HepG2 (cell line): ENCODE measurements around the gene AGXT. TPM values are rescaled to one million over a fixed set of nuclear protein-coding genes. Genes with fewer than 3 reads are reported as not detected.

ENCODE experiments used
- ATAC-seq: fragments of 200-7000 bp; cut with Tn5 transposase; 3 replicates; pipeline ENCODE4 v1.9.1; 2020; ENCODE audit warnings: mild to moderate bottlenecking, moderate library complexity
- BruUV-seq: library from RNA; stranded (reverse); fragments of 400-500 nt; replicated peaks from 2 replicates; lab custom pipeline; 2021; lab: Mats Ljungman, UMichigan
- CTCF ChIA-PET: fragments of 300-600 bp; formaldehyde crosslinking; extraction: SDS; loops from one replicate; lab custom pipeline; 2021; ENCODE audit warnings: low total read pairs, inconsistent platforms, low intra/inter-chr PET ratio; lab: Yijun Ruan, JAX
- POLR2A ChIA-PET: fragments of 350-600 bp; sonication (Branson Sonifier 250); formaldehyde crosslinking; loops from one replicate; lab custom pipeline; 2020; ENCODE audit warnings: antibody characterized with exemption, inconsistent platforms; lab: Yijun Ruan, JAX
- DNase-seq: peaks from one replicate; pipeline ENCODE4 v3.0.0-alpha.2; 2015; ENCODE audit warnings: low spot score
- FAIRE-seq: peaks from 3 replicates; lab custom pipeline; 2011; peaks lifted over from hg19 to GRCh38; lab: Jason Lieb, UNC
- H2AFZ ChIP-seq: one replicate; pipeline ENCODE4 v1.6.1; 2011; ENCODE audit warnings: low read length, inconsistent platforms
- H3K27ac ChIP-seq: fragments of 300-600 bp; 3 replicates; pipeline ENCODE4 v1.8.0; 2011; ENCODE audit warnings: mixed run types, mild to moderate bottlenecking, mixed read lengths, low read length, inconsistent platforms; ENCODE audit not compliant: insufficient read depth; ENCODE audit errors: extremely low read length
- H3K27me3 ChIP-seq, 2 experiments: fragments of 200-600 bp in 1 of 2; 2 replicates in 1 of 2; 3 replicates in 1 of 2; pipeline versions ENCODE4 v1.6.0 to v1.8.0; 2011; ENCODE audit warnings: low read length in 2 of 2, mild to moderate bottlenecking in 2 of 2, moderate library complexity in 2 of 2, inconsistent platforms in 1 of 2; ENCODE audit not compliant: insufficient read depth in 2 of 2, control insufficient read depth in 1 of 2
- H3K36me3 ChIP-seq, 2 experiments: fragments of 200-600 bp in 1 of 2; replicated peaks in 1 of 2; 2 replicates in 1 of 2; 3 replicates in 1 of 2; pipeline versions ENCODE4 v1.5.1 to v1.8.0; 2011; ENCODE audit warnings: low read length in 2 of 2, inconsistent platforms in 1 of 2; ENCODE audit not compliant: insufficient read depth in 2 of 2, control insufficient read depth in 1 of 2
- H3K4me1 ChIP-seq: 2 replicates; pipeline ENCODE4 v1.5.1; 2012; ENCODE audit warnings: low read length, inconsistent platforms; ENCODE audit not compliant: insufficient read depth
- H3K4me2 ChIP-seq: 2 replicates; pipeline ENCODE4 v1.6.0; 2011; ENCODE audit warnings: low read depth, low read length, inconsistent platforms
- H3K4me3 ChIP-seq, 3 experiments: fragments of 200-600 bp in 1 of 3; sonication (generic), shearing (Covaris generic) in 1 of 3; replicated peaks in 1 of 3; 2 replicates each; pipeline ENCODE4 v1.5.1; 2011 to 2016; ENCODE audit warnings: low read length in 3 of 3, inconsistent platforms in 2 of 3, low read depth in 2 of 3, mild to moderate bottlenecking in 2 of 3, control low read depth in 1 of 3, mixed read lengths in 1 of 3; ENCODE audit not compliant: insufficient read depth in 1 of 3
- H3K79me2 ChIP-seq: one replicate; pipeline ENCODE4 v1.6.1; 2011; ENCODE audit warnings: low read length, inconsistent platforms; ENCODE audit not compliant: insufficient read depth
- H3K9ac ChIP-seq: 2 replicates; pipeline ENCODE4 v1.6.0; 2011; ENCODE audit warnings: mild to moderate bottlenecking, low read depth, low read length, inconsistent platforms; ENCODE audit not compliant: insufficient read depth
- H3K9me3 ChIP-seq: 2 replicates; pipeline ENCODE4 v1.5.1; 2012; ENCODE audit warnings: mild to moderate bottlenecking, low read length
- H4K20me1 ChIP-seq: 2 replicates; pipeline ENCODE4 v1.6.0; 2011; ENCODE audit warnings: inconsistent platforms, mild to moderate bottlenecking, low read length, moderate library complexity; ENCODE audit not compliant: insufficient read depth
- ARID2 ChIP-seq: sonication (generic); formaldehyde crosslinking; IDR thresholded peaks from 2 replicates; pipeline ENCODE4 v1.8.1; 2022; ENCODE audit warnings: mild to moderate bottlenecking, missing genetic modification reagents, borderline replicate concordance
- MEF2D ChIP-seq: sonication (generic); formaldehyde crosslinking; IDR thresholded peaks from 2 replicates; pipeline ENCODE4 v1.5.1; 2020; ENCODE audit warnings: mild to moderate bottlenecking, missing genetic modification reagents
- MYC ChIP-seq: sonication (generic); formaldehyde crosslinking; IDR thresholded peaks from 2 replicates; pipeline ENCODE4 v1.9.0; 2021; ENCODE audit warnings: missing genetic modification reagents, borderline replicate concordance
- RAD21 ChIP-seq: fragments of 450-650 bp; formaldehyde crosslinking; IDR thresholded peaks from 2 replicates; pipeline ENCODE4 v1.5.0; 2020; ENCODE audit warnings: mild to moderate bottlenecking
- STAG1 ChIP-seq: sonication (generic); formaldehyde crosslinking; IDR thresholded peaks from 2 replicates; pipeline ENCODE4 v1.4.0; 2020; ENCODE audit warnings: missing genetic modification reagents
- ZNF44 ChIP-seq: sonication (generic); formaldehyde crosslinking; IDR thresholded peaks from 2 replicates; pipeline ENCODE4 v1.5.1; 2020; ENCODE audit warnings: mild to moderate bottlenecking, missing genetic modification reagents
- WGBS: methylation state at CpG from one replicate; pipeline ENCODE4 v1.1.6; 2017; ENCODE audit warnings: low lambda C conversion rate; 5-methylcytosine and 5-hydroxymethylcytosine counted together
- in situ Hi-C: cut with HindIII; loops from 2 replicates; pipeline ENCODE4 v1.10.0; 2017; ENCODE audit warnings: low pct_unique_long_range_greater_than_20kb; ENCODE audit not compliant: extremely low pct_ligation_motif_present
- intact Hi-C: fragments of 100-400 bp; cut with micrococcal nuclease; formaldehyde crosslinking; loops from one replicate; pipeline ENCODE4 v1.10.0; 2022; ENCODE audit not compliant: unreplicated experiment
- polyA plus RNA-seq, 8 experiments: library from polyadenylated mRNA; depleted of rRNA in 3 of 8; stranded (reverse) in 7 of 8; unstranded in 1 of 8; fragments of >200 nt; fragmentation: Illumina TruSeq in 4 of 8; extraction: Trizol in 4 of 8; gene quantifications; 2 replicates each; pipeline versions ENCODE4 v1.2.1 to v1.2.3, GENCODE V29; 2011 to 2016; ENCODE audit warnings: low read depth in 4 of 8, missing spikeins in 1 of 8, mixed read lengths in 1 of 8; ENCODE audit not compliant: insufficient read depth in 1 of 8
- total RNA-seq, 5 experiments: library from RNA; depleted of rRNA; stranded (reverse); fragments of >200 nt; fragmentation: Illumina TruSeq; extraction: Trizol; gene quantifications; 2 replicates each; pipeline ENCODE4 v1.2.3, GENCODE V29; 2016; ENCODE audit warnings: low read depth in 1 of 5
- TF ChIP-seq, protein P1 (sequence below): sonication (generic); formaldehyde crosslinking; IDR thresholded peaks from 2 replicates; pipeline ENCODE4 v1.4.0; 2020; ENCODE audit warnings: missing genetic modification reagents, mild to moderate bottlenecking, borderline replicate concordance
- TF ChIP-seq, protein P2 (sequence below): sonication (generic); formaldehyde crosslinking; IDR thresholded peaks from 2 replicates; pipeline ENCODE4 v1.8.1; 2023; ENCODE audit warnings: mild to moderate bottlenecking, missing genetic modification reagents, borderline replicate concordance
- TF ChIP-seq, protein P3 (sequence below): sonication (generic); formaldehyde crosslinking; IDR thresholded peaks from 2 replicates; pipeline ENCODE4 v1.5.0; 2020; ENCODE audit warnings: mild to moderate bottlenecking, missing genetic modification reagents, moderate library complexity
- TF ChIP-seq, protein P4 (sequence below): sonication (generic); formaldehyde crosslinking; IDR thresholded peaks from 2 replicates; pipeline ENCODE4 v1.4.0; 2020; ENCODE audit warnings: missing genetic modification reagents
- TF ChIP-seq, protein P5 (sequence below): sonication (generic); formaldehyde crosslinking; IDR thresholded peaks from 2 replicates; pipeline ENCODE4 v1.5.1; 2020; ENCODE audit warnings: mild to moderate bottlenecking, missing genetic modification reagents, moderate library complexity

The AGXT gene
- total and polyA plus RNA-seq, 2 of the 13 experiments (the other 11 are each of a cell fraction or from before 2014, with no cell fraction given), result 41.9 to 96.1 TPM

DNA sequence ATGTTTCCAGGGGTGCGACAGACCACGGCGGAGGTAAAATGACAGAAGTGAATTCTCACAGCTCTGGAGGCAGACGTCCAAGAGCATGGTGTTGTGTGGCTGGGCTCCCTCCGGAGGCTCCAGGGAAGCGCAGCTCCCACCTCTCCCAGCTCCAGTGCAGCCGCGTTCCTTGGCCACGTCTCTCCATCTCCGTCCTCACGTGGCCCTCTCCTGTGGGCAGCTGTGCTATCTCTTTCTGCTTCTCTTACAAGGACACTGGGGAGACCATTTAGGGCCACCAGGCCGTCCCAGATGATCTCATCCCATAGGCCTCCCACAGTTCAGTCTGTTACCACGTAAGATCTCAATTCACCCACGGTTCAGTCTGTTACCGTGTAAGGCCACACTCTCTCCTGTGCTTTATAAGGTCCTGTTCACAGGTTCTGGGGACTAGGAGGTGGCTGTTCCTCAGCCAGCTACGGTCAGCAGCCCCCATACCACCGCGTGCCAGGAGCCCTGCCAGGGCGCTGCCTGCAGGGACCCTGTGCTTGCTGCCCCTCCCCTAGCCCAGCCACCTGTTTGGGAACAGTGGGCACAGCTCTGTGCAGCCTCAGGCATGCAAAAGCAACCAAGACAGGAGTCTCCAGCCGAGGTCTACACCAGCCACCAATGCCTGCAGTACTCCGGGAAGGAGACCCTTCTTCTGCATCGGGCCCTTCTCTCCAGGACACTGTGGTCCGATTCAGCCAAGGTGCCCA is 30.3 kb downstream of the AGXT start:
- ATAC-seq (peak; percentile 18), FAIRE-seq (no peak), DNase-seq (no peak)
- H3K27me3 ChIP-seq, result peaks cover 2 to 26% of the 10 kb centered on the region in 2 experiments; a peak in 4 of 5 replicates
- H3K9ac ChIP-seq, result no peak overlapping the region
- ChIA-PET CTCF (no interaction called here), POLR2A (interaction anchor here (3.6 to 4.2 kb wide), 2 partner anchors 23 to 41 kb away, joined by 25 to 37 read pairs; no protein-coding TSS in a partner anchor)
- H3K4me3 ChIP-seq, result no peak overlapping the region
- no peaks in the 10 kb centered on the region for H3K36me3 ChIP-seq
- 65% methylated on average over 17 of the region's 23 CpGs for WGBS
- H3K27ac ChIP-seq, result no peak overlapping the region
- H4K20me1 ChIP-seq, result no peaks in the 10 kb centered on the region
- no peaks in the 10 kb centered on the region for H3K79me2 ChIP-seq
- TF ChIP-seq, protein P1, sequence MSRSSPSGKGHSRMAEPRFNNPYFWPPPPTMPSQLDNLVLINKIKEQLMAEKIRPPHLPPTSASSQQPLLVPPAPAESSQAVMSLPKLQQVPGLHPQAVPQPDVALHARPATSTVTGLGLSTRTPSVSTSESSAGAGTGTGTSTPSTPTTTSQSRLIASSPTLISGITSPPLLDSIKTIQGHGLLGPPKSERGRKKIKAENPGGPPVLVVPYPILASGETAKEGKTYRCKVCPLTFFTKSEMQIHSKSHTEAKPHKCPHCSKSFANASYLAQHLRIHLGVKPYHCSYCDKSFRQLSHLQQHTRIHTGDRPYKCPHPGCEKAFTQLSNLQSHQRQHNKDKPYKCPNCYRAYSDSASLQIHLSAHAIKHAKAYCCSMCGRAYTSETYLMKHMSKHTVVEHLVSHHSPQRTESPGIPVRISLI (CRISPR knock-in tag), result no peak
- TF ChIP-seq MYC (0 out of 2 replicates have a peak, but pooled peaks have one; percentile 17), ZNF44 (CRISPR knock-in tag) (no peak), ARID2 (CRISPR knock-in tag) (peak; percentile 48; the same call in 1 of the 2 replicates), STAG1 (CRISPR knock-in tag) (peak; percentile 73), RAD21 (CRISPR knock-in tag) (0 out of 2 replicates have a peak, but pooled peaks have one; percentile 22), MEF2D (CRISPR knock-in tag) (no peak)
- TF ChIP-seq, protein P2, sequence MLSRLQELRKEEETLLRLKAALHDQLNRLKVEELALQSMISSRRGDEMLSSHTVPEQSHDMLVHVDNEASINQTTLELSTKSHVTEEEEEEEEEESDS (CRISPR knock-in tag), result 0 out of 2 replicates have a peak, but pooled peaks have one; percentile 31
- TF ChIP-seq, protein P3, sequence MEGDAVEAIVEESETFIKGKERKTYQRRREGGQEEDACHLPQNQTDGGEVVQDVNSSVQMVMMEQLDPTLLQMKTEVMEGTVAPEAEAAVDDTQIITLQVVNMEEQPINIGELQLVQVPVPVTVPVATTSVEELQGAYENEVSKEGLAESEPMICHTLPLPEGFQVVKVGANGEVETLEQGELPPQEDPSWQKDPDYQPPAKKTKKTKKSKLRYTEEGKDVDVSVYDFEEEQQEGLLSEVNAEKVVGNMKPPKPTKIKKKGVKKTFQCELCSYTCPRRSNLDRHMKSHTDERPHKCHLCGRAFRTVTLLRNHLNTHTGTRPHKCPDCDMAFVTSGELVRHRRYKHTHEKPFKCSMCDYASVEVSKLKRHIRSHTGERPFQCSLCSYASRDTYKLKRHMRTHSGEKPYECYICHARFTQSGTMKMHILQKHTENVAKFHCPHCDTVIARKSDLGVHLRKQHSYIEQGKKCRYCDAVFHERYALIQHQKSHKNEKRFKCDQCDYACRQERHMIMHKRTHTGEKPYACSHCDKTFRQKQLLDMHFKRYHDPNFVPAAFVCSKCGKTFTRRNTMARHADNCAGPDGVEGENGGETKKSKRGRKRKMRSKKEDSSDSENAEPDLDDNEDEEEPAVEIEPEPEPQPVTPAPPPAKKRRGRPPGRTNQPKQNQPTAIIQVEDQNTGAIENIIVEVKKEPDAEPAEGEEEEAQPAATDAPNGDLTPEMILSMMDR (CRISPR knock-in tag), result peak; percentile 67
- TF ChIP-seq, protein P4, sequence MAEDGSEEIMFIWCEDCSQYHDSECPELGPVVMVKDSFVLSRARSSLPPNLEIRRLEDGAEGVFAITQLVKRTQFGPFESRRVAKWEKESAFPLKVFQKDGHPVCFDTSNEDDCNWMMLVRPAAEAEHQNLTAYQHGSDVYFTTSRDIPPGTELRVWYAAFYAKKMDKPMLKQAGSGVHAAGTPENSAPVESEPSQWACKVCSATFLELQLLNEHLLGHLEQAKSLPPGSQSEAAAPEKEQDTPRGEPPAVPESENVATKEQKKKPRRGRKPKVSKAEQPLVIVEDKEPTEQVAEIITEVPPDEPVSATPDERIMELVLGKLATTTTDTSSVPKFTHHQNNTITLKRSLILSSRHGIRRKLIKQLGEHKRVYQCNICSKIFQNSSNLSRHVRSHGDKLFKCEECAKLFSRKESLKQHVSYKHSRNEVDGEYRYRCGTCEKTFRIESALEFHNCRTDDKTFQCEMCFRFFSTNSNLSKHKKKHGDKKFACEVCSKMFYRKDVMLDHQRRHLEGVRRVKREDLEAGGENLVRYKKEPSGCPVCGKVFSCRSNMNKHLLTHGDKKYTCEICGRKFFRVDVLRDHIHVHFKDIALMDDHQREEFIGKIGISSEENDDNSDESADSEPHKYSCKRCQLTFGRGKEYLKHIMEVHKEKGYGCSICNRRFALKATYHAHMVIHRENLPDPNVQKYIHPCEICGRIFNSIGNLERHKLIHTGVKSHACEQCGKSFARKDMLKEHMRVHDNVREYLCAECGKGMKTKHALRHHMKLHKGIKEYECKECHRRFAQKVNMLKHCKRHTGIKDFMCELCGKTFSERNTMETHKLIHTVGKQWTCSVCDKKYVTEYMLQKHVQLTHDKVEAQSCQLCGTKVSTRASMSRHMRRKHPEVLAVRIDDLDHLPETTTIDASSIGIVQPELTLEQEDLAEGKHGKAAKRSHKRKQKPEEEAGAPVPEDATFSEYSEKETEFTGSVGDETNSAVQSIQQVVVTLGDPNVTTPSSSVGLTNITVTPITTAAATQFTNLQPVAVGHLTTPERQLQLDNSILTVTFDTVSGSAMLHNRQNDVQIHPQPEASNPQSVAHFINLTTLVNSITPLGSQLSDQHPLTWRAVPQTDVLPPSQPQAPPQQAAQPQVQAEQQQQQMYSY (CRISPR knock-in tag), result no peak
- TF ChIP-seq, protein P5, sequence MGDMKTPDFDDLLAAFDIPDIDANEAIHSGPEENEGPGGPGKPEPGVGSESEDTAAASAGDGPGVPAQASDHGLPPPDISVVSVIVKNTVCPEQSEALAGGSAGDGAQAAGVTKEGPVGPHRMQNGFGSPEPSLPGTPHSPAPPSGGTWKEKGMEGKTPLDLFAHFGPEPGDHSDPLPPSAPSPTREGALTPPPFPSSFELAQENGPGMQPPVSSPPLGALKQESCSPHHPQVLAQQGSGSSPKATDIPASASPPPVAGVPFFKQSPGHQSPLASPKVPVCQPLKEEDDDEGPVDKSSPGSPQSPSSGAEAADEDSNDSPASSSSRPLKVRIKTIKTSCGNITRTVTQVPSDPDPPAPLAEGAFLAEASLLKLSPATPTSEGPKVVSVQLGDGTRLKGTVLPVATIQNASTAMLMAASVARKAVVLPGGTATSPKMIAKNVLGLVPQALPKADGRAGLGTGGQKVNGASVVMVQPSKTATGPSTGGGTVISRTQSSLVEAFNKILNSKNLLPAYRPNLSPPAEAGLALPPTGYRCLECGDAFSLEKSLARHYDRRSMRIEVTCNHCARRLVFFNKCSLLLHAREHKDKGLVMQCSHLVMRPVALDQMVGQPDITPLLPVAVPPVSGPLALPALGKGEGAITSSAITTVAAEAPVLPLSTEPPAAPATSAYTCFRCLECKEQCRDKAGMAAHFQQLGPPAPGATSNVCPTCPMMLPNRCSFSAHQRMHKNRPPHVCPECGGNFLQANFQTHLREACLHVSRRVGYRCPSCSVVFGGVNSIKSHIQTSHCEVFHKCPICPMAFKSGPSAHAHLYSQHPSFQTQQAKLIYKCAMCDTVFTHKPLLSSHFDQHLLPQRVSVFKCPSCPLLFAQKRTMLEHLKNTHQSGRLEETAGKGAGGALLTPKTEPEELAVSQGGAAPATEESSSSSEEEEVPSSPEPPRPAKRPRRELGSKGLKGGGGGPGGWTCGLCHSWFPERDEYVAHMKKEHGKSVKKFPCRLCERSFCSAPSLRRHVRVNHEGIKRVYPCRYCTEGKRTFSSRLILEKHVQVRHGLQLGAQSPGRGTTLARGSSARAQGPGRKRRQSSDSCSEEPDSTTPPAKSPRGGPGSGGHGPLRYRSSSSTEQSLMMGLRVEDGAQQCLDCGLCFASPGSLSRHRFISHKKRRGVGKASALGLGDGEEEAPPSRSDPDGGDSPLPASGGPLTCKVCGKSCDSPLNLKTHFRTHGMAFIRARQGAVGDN (CRISPR knock-in tag), result peak; percentile 60; the same call in 1 of the 2 replicates
- H3K9me3 ChIP-seq, result no peaks in the 10 kb centered on the region
- peak overlapping the region; percentile 17 for H2AFZ ChIP-seq
- in situ Hi-C loops, result no loop called here
- H3K4me1 ChIP-seq, result peaks cover 67% of the 10 kb centered on the region
- H3K4me2 ChIP-seq, result no peak overlapping the region
- intact Hi-C loops, result loop anchor here (1.0 kb wide), 1 partner anchor 48 kb away; no protein-coding TSS in a partner anchor
- no TSS peak for BruUV-seq
